HEK293 (cell line): ENCODE measurements around the gene CNTNAP3B.
"Not testable (repeated sequence)": the region's sequence is repeated elsewhere in the genome, so short reads cannot be mapped to it uniquely, and the experiment has no call there.

Source experiments
- CTCF ChIA-PET: fragments of 350-600 bp; formaldehyde crosslinking; extraction: SDS; loops from one replicate; lab custom pipeline; 2021; ENCODE audit warnings: antibody characterized with exemption; lab: Yijun Ruan, JAX
- POLR2A ChIA-PET: fragments of 300-600 bp; formaldehyde crosslinking; extraction: SDS; loops from one replicate; lab custom pipeline; 2020; ENCODE audit warnings: antibody characterized with exemption, inconsistent platforms; lab: Yijun Ruan, JAX
- H3K27ac ChIP-seq: fragments of 200-500 bp; sonication (Bioruptor generic); 2 replicates; pipeline ENCODE4 v1.5.1; 2014; ENCODE audit warnings: low read depth, low read length, control low read depth, inconsistent platforms; ENCODE audit errors: extremely low read depth
- H3K36me3 ChIP-seq, 2 experiments: fragments of 200-500 bp in 1 of 2; sonication (Bioruptor generic) in 1 of 2; 1 replicate in 1 of 2; 2 replicates in 1 of 2; pipeline ENCODE4 v1.5.1; 2014 to 2017; ENCODE audit warnings: inconsistent platforms in 2 of 2, low read length in 2 of 2; ENCODE audit not compliant: control insufficient read depth in 2 of 2, insufficient read depth in 1 of 2
- H3K4me1 ChIP-seq: fragments of 200-500 bp; sonication (Bioruptor generic); 2 replicates; pipeline ENCODE4 v1.5.1; 2014; ENCODE audit warnings: mild to moderate bottlenecking, low read length, inconsistent platforms; ENCODE audit not compliant: control insufficient read depth, insufficient read depth
- H3K4me3 ChIP-seq: 2 replicates; pipeline ENCODE4 v1.5.1; 2011; ENCODE audit warnings: low read depth, mild to moderate bottlenecking, control low read depth, low read length, moderate library complexity
- H3K9me3 ChIP-seq: fragments of 200-500 bp; sonication (Bioruptor generic); 2 replicates; pipeline ENCODE4 v1.5.1; 2014; ENCODE audit warnings: low read depth, low read length, inconsistent platforms; ENCODE audit not compliant: control insufficient read depth, insufficient read depth

CNTNAP3B gene

GRCh38 chr9:41980271-41980670, 149.0 kb downstream of the CNTNAP3B start:
- H3K4me1 ChIP-seq, H3K36me3 ChIP-seq, H3K9me3 ChIP-seq, POLR2A ChIA-PET, H3K4me3 ChIP-seq, CTCF ChIA-PET, H3K27ac ChIP-seq: not testable (repeated sequence)

GRCh38 chr9:41977965-41978600, 151.1 kb downstream of the CNTNAP3B start:
- POLR2A ChIA-PET = not testable (repeated sequence)

GRCh38 chr9:41974906-41975305, 154.3 kb downstream of the CNTNAP3B start:
- H3K36me3 ChIP-seq, H3K4me1 ChIP-seq, POLR2A ChIA-PET, H3K27ac ChIP-seq, H3K4me3 ChIP-seq, H3K9me3 ChIP-seq, CTCF ChIA-PET: not testable (repeated sequence)

More at GRCh38 chr9:41977965-41978600, 151.1 kb downstream of the CNTNAP3B start:
- CTCF ChIA-PET, H3K4me1 ChIP-seq, H3K27ac ChIP-seq, H3K4me3 ChIP-seq, H3K36me3 ChIP-seq, H3K9me3 ChIP-seq: not testable (repeated sequence)

- POLR2A ChIA-PET, H3K4me3 ChIP-seq, H3K27ac ChIP-seq, CTCF ChIA-PET, H3K9me3 ChIP-seq, H3K36me3 ChIP-seq, H3K4me1 ChIP-seq: not testable (repeated sequence)
Observed at GRCh38 chr9:41953007-41953406, 176.2 kb downstream of the CNTNAP3B start.

- POLR2A ChIA-PET, H3K27ac ChIP-seq, H3K4me3 ChIP-seq, H3K4me1 ChIP-seq, CTCF ChIA-PET, H3K36me3 ChIP-seq, H3K9me3 ChIP-seq: not testable (repeated sequence)
Observed at GRCh38 chr9:41941738-41942137, 187.5 kb downstream of the CNTNAP3B start.

GRCh38 chr9:41938143-41938542, 191.1 kb downstream of the CNTNAP3B start:
- H3K27ac ChIP-seq, H3K9me3 ChIP-seq, POLR2A ChIA-PET, H3K4me3 ChIP-seq, H3K36me3 ChIP-seq, CTCF ChIA-PET, H3K4me1 ChIP-seq: not testable (repeated sequence)

GRCh38 chr9:41935727-41936126, 193.5 kb downstream of the CNTNAP3B start:
- H3K9me3 ChIP-seq, POLR2A ChIA-PET, CTCF ChIA-PET, H3K27ac ChIP-seq, H3K36me3 ChIP-seq, H3K4me3 ChIP-seq, H3K4me1 ChIP-seq: not testable (repeated sequence)

GRCh38 chr9:41929172-41929571, 200.1 kb downstream of the CNTNAP3B start:
- H3K9me3 ChIP-seq, H3K36me3 ChIP-seq, H3K27ac ChIP-seq, H3K4me3 ChIP-seq, CTCF ChIA-PET, H3K4me1 ChIP-seq, POLR2A ChIA-PET: not testable (repeated sequence)

GRCh38 chr9:41917374-41917773, 211.9 kb downstream of the CNTNAP3B start:
- H3K4me3 ChIP-seq, POLR2A ChIA-PET, CTCF ChIA-PET, H3K36me3 ChIP-seq, H3K4me1 ChIP-seq, H3K9me3 ChIP-seq, H3K27ac ChIP-seq: not testable (repeated sequence)

GRCh38 chr9:41905488-41905887, 223.7 kb downstream of the CNTNAP3B start:
- CTCF ChIA-PET = not testable (repeated sequence)

GRCh38 chr9:41902762-41903161, 226.5 kb downstream of the CNTNAP3B start:
- CTCF ChIA-PET, H3K36me3 ChIP-seq, H3K27ac ChIP-seq, H3K4me3 ChIP-seq, POLR2A ChIA-PET, H3K9me3 ChIP-seq, H3K4me1 ChIP-seq: not testable (repeated sequence)

More at GRCh38 chr9:41905488-41905887, 223.7 kb downstream of the CNTNAP3B start:
- H3K27ac ChIP-seq, H3K9me3 ChIP-seq, H3K4me1 ChIP-seq, POLR2A ChIA-PET, H3K4me3 ChIP-seq, H3K36me3 ChIP-seq: not testable (repeated sequence)
